Measurements from ENCODE around the gene PLEKHH1.

GRCh38 chr14:67520482-67520881, 12.6 kb upstream of the PLEKHH1 start:
- no peak for TF ChIP-seq POLR2A (IDR thresholded peaks at IDR 0.05)
- TF ChIP-seq, protein P1, sequence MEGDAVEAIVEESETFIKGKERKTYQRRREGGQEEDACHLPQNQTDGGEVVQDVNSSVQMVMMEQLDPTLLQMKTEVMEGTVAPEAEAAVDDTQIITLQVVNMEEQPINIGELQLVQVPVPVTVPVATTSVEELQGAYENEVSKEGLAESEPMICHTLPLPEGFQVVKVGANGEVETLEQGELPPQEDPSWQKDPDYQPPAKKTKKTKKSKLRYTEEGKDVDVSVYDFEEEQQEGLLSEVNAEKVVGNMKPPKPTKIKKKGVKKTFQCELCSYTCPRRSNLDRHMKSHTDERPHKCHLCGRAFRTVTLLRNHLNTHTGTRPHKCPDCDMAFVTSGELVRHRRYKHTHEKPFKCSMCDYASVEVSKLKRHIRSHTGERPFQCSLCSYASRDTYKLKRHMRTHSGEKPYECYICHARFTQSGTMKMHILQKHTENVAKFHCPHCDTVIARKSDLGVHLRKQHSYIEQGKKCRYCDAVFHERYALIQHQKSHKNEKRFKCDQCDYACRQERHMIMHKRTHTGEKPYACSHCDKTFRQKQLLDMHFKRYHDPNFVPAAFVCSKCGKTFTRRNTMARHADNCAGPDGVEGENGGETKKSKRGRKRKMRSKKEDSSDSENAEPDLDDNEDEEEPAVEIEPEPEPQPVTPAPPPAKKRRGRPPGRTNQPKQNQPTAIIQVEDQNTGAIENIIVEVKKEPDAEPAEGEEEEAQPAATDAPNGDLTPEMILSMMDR (IDR thresholded peaks at IDR 0.05): no peak

All from testis (tissue), 2 donors.